H1 (cell line): ENCODE data around the gene OXSR1. TPM values are rescaled to one million over a fixed set of nuclear protein-coding genes. Genes with fewer than 3 reads are reported as not detected.

ENCODE experiments used
- CHD1 ChIP-seq: IDR thresholded peaks from 2 replicates; pipeline ENCODE4 v1.6.1; 2012; ENCODE audit warnings: low read depth, low read length, improper control_type of control experiment
- KDM5A ChIP-seq: fragments of 200-600 bp; IDR thresholded peaks from 2 replicates; pipeline ENCODE4 v1.7.1; 2012; ENCODE audit warnings: mild to moderate bottlenecking, low read length, inconsistent platforms, mixed read lengths
- POLR2AphosphoS5 ChIP-seq: IDR thresholded peaks from 2 replicates; pipeline ENCODE4 v1.6.1; 2011; ENCODE audit warnings: low read depth, low read length
- RXRA ChIP-seq: IDR thresholded peaks from 2 replicates; pipeline ENCODE4 v1.6.1; 2011; ENCODE audit warnings: low read depth, mild to moderate bottlenecking, low read length, moderate library complexity; ENCODE audit not compliant: insufficient read depth
- SIRT6 ChIP-seq: IDR thresholded peaks from one replicate; pipeline ENCODE4 v1.7.1; 2012; ENCODE audit warnings: low read length, inconsistent platforms
- SP1 ChIP-seq: IDR thresholded peaks from 2 replicates; pipeline ENCODE4 v1.6.1; 2011; ENCODE audit warnings: low read depth, low read length
- polyA plus RNA-seq, 7 experiments: library from polyadenylated mRNA; depleted of rRNA in 3 of 7; stranded (reverse) in 5 of 7; unstranded in 2 of 7; fragments of >200 nt in 5 of 7; fragments of 200-250 nt in 2 of 7; gene quantifications; 1 replicate in 5 of 7; 2 replicates in 1 of 7; 4 replicates in 1 of 7; pipeline versions ENCODE4 v1.2.1 to v1.2.3, GENCODE V29; 2011 to 2013; ENCODE audit warnings: missing spikeins in 2 of 7, mixed read lengths in 2 of 7
- total RNA-seq: library from RNA; stranded (reverse); fragmentation: NEBNext Ultra II Directional; extraction: Animal tissue kit (Norgen Biotek cat#: 25700); gene quantifications from 2 replicates; pipeline ENCODE4 v1.2.1, GENCODE V29; 2021

The OXSR1 gene
- total and polyA plus RNA-seq, 2 of the 8 experiments (the other 6 are each of a cell fraction or from before 2014, with no cell fraction given) = 25.1 to 47.0 TPM

DNA sequence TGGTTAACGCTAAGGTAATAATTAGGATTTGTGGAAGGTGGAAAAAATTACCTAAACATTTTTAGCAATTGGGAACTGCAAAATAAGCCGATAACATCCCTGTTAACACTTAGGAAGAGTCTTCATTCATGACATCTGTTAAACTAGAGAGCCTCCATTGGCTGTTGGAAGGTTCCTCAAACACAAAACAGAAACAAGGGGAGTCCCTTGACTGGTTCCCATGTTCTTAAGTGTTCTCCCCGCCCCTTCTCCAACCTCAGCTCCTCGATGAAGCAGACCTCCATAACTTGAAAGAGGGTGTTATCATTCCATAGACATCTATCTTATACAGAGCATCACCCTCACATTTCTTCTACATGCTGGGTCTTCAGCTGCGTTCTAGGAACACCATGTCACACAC lies 102.8 kb downstream of the OXSR1 start (continued):
- no peak for TF ChIP-seq SIRT6
- TF ChIP-seq POLR2AphosphoS5 = no peak
- TF ChIP-seq CHD1 = no peak
- no peak for TF ChIP-seq KDM5A
- TF ChIP-seq RXRA = no peak
- TF ChIP-seq SP1 = no peak
